ENCODE measurements around the gene IRAG1.

IRAG1 gene

GRCh38 chr11:10654811-10655150 is 38.8 kb downstream of the IRAG1 start:
- no peak overlapping the region for H3K4me3 ChIP-seq (replicated peaks; ENCODE audit: low read depth, low read length)
- no peak for DNase-seq (ENCODE audit: extremely low read depth, low read depth)
- TF ChIP-seq CTCF (IDR thresholded peaks at IDR 0.05; ENCODE audit: low read depth, low read length, missing control alignments), result no peak

- H3K4me3 ChIP-seq (replicated peaks; ENCODE audit: low read depth, low read length), result no peak overlapping the region
- peak; percentile 57 for TF ChIP-seq CTCF (IDR thresholded peaks at IDR 0.05; ENCODE audit: low read depth, low read length, missing control alignments)
- no peak for DNase-seq (ENCODE audit: extremely low read depth, low read depth)
Observed at GRCh38 chr11:10653946-10654810, 39.4 kb downstream of the IRAG1 start.

GRCh38 chr11:10653261-10653660 is 40.3 kb downstream of the IRAG1 start:
- TF ChIP-seq CTCF (IDR thresholded peaks at IDR 0.05; ENCODE audit: low read depth, low read length, missing control alignments), result no peak
- H3K4me3 ChIP-seq (replicated peaks; ENCODE audit: low read depth, low read length), result no peak overlapping the region
- DNase-seq (ENCODE audit: extremely low read depth, low read depth), result no peak

GRCh38 chr11:10651656-10652361 is 41.7 kb downstream of the IRAG1 start:
- DNase-seq (ENCODE audit: extremely low read depth, low read depth), result no peak
- no peak for TF ChIP-seq CTCF (IDR thresholded peaks at IDR 0.05; ENCODE audit: low read depth, low read length, missing control alignments)
- no peak overlapping the region for H3K4me3 ChIP-seq (replicated peaks; ENCODE audit: low read depth, low read length)

GRCh38 chr11:10650630-10651029 is 42.9 kb downstream of the IRAG1 start:
- no peak for DNase-seq (ENCODE audit: extremely low read depth, low read depth)
- no peak for TF ChIP-seq CTCF (IDR thresholded peaks at IDR 0.05; ENCODE audit: low read depth, low read length, missing control alignments)
- H3K4me3 ChIP-seq (replicated peaks; ENCODE audit: low read depth, low read length), result no peak overlapping the region

GRCh38 chr11:10650166-10650565 is 43.4 kb downstream of the IRAG1 start:
- TF ChIP-seq CTCF (IDR thresholded peaks at IDR 0.05; ENCODE audit: low read depth, low read length, missing control alignments), result no peak
- no peak for DNase-seq (ENCODE audit: extremely low read depth, low read depth)
- H3K4me3 ChIP-seq (replicated peaks; ENCODE audit: low read depth, low read length), result no peak overlapping the region
